HepG2 (cell line): Measurements from ENCODE around the gene NPIPB6. TPM values are rescaled to one million over a fixed set of nuclear protein-coding genes. Genes with fewer than 3 reads are reported as not detected.

ENCODE experiments used
- ATF7 ChIP-seq, 2 experiments: fragments of 450-650 bp in 1 of 2; sonication (generic) in 1 of 2; formaldehyde crosslinking in 1 of 2; IDR thresholded peaks; 2 replicates each; pipeline versions ENCODE4 v1.4.0 to v1.6.1; 2016 to 2020; ENCODE audit warnings: antibody characterized with exemption in 1 of 2, mild to moderate bottlenecking in 1 of 2, missing genetic modification reagents in 1 of 2
- HDAC2 ChIP-seq: sonication (generic); formaldehyde crosslinking; IDR thresholded peaks from 2 replicates; pipeline ENCODE4 v1.4.0; 2020; ENCODE audit warnings: missing genetic modification reagents
- MTA3 ChIP-seq: sonication (generic); formaldehyde crosslinking; IDR thresholded peaks from 2 replicates; pipeline ENCODE4 v1.4.0; 2020; ENCODE audit warnings: missing genetic modification reagents
- PHF20 ChIP-seq: sonication (generic); formaldehyde crosslinking; IDR thresholded peaks from 2 replicates; pipeline ENCODE4 v1.5.0; 2020; ENCODE audit warnings: mild to moderate bottlenecking, missing genetic modification reagents
- RBM39 ChIP-seq: fragments of 200-400 bp; formaldehyde crosslinking; IDR thresholded peaks from one replicate; pipeline ENCODE4 v1.6.1; 2018; ENCODE audit warnings: antibody characterized with exemption, mild to moderate bottlenecking, low read depth, low read length; ENCODE audit not compliant: poor library complexity, severe bottlenecking
- SIN3A ChIP-seq: IDR thresholded peaks from 2 replicates; pipeline ENCODE4 v1.6.1; 2011; ENCODE audit warnings: low read depth, mild to moderate bottlenecking, control low read depth, low read length, borderline replicate concordance
- STAT5B ChIP-seq: sonication (generic); formaldehyde crosslinking; IDR thresholded peaks from 2 replicates; pipeline ENCODE4 v1.4.0; 2020; ENCODE audit warnings: missing genetic modification reagents
- TEAD2 ChIP-seq: sonication (generic); formaldehyde crosslinking; IDR thresholded peaks from 2 replicates; pipeline ENCODE4 v1.9.0; 2021; ENCODE audit warnings: missing genetic modification reagents
- ZBTB25 ChIP-seq: IDR thresholded peaks from 2 replicates; pipeline ENCODE4 v1.6.1; 2018; ENCODE audit warnings: missing genetic modification reagents
- ZNF10 ChIP-seq: sonication (generic); formaldehyde crosslinking; IDR thresholded peaks from 2 replicates; pipeline ENCODE4 v1.4.0; 2020; ENCODE audit warnings: mild to moderate bottlenecking, low read depth, missing genetic modification reagents, borderline replicate concordance
- ZNF101 ChIP-seq: sonication (generic); formaldehyde crosslinking; IDR thresholded peaks from 2 replicates; pipeline ENCODE4 v1.4.0; 2020; ENCODE audit warnings: mild to moderate bottlenecking, low read depth, missing genetic modification reagents, borderline replicate concordance
- ZNF251 ChIP-seq: sonication (generic); formaldehyde crosslinking; IDR thresholded peaks from 2 replicates; pipeline ENCODE4 v1.9.0; 2021; ENCODE audit warnings: mild to moderate bottlenecking, missing genetic modification reagents
- ZNF263 ChIP-seq: sonication (generic); formaldehyde crosslinking; IDR thresholded peaks from 2 replicates; pipeline ENCODE4 v1.4.0; 2020; ENCODE audit warnings: missing genetic modification reagents
- ZNF264 ChIP-seq: sonication (generic); formaldehyde crosslinking; IDR thresholded peaks from 2 replicates; pipeline ENCODE4 v1.4.0; 2020; ENCODE audit warnings: missing genetic modification reagents
- ZNF362 ChIP-seq: sonication (generic); formaldehyde crosslinking; IDR thresholded peaks from 2 replicates; pipeline ENCODE4 v1.4.0; 2020; ENCODE audit warnings: missing genetic modification reagents, mild to moderate bottlenecking, borderline replicate concordance
- ZNF414 ChIP-seq: sonication (generic); formaldehyde crosslinking; IDR thresholded peaks from 2 replicates; pipeline ENCODE4 v1.5.0; 2020; ENCODE audit warnings: missing genetic modification reagents
- ZNF550 ChIP-seq: sonication (generic); formaldehyde crosslinking; IDR thresholded peaks from 2 replicates; pipeline ENCODE4 v1.4.0; 2020; ENCODE audit warnings: mild to moderate bottlenecking, missing genetic modification reagents, borderline replicate concordance
- ZNF564 ChIP-seq: sonication (generic); formaldehyde crosslinking; IDR thresholded peaks from 2 replicates; pipeline ENCODE4 v1.8.1; 2023; ENCODE audit warnings: mild to moderate bottlenecking, missing genetic modification reagents
- ZNF660 ChIP-seq: sonication (generic); formaldehyde crosslinking; IDR thresholded peaks from 2 replicates; pipeline ENCODE4 v1.5.1; 2020; ENCODE audit warnings: mild to moderate bottlenecking, low read depth, missing genetic modification reagents, borderline replicate concordance
- ZNF782 ChIP-seq: sonication (generic); formaldehyde crosslinking; IDR thresholded peaks from 2 replicates; pipeline ENCODE4 v1.4.0; 2020; ENCODE audit warnings: missing genetic modification reagents, mild to moderate bottlenecking, borderline replicate concordance
- polyA plus RNA-seq, 8 experiments: library from polyadenylated mRNA; depleted of rRNA in 3 of 8; stranded (reverse) in 7 of 8; unstranded in 1 of 8; fragments of >200 nt; fragmentation: Illumina TruSeq in 4 of 8; extraction: Trizol in 4 of 8; gene quantifications; 2 replicates each; pipeline versions ENCODE4 v1.2.1 to v1.2.3, GENCODE V29; 2011 to 2016; ENCODE audit warnings: low read depth in 4 of 8, missing spikeins in 1 of 8, mixed read lengths in 1 of 8; ENCODE audit not compliant: insufficient read depth in 1 of 8
- total RNA-seq, 5 experiments: library from RNA; depleted of rRNA; stranded (reverse); fragments of >200 nt; fragmentation: Illumina TruSeq; extraction: Trizol; gene quantifications; 2 replicates each; pipeline ENCODE4 v1.2.3, GENCODE V29; 2016; ENCODE audit warnings: low read depth in 1 of 5
- TF ChIP-seq, protein P1 (sequence below): fragments of 450-650 bp; IDR thresholded peaks from 2 replicates; pipeline ENCODE4 v1.6.1; 2017
- TF ChIP-seq, protein P2 (sequence below): IDR thresholded peaks from 2 replicates; pipeline ENCODE4 v1.6.1; 2016
- TF ChIP-seq, protein P3 (sequence below): sonication (generic); formaldehyde crosslinking; conservative IDR thresholded peaks from 2 replicates; pipeline ENCODE4 v1.4.0; 2020; ENCODE audit warnings: missing genetic modification reagents

NPIPB6 gene
- total and polyA plus RNA-seq, 2 of the 13 experiments (the other 11 are each of a cell fraction or from before 2014, with no cell fraction given), result 0.25 TPM; not detected in 1

- TF ChIP-seq ZBTB25 (CRISPR knock-in tag) (no peak), ZNF564 (CRISPR knock-in tag) (no peak), ZNF782 (no peak), ZNF251 (no peak), ZNF550 (CRISPR knock-in tag) (no peak), PHF20 (CRISPR knock-in tag) (no peak), ZNF263 (CRISPR knock-in tag) (0 out of 2 replicates have a peak, but pooled peaks have one; percentile 19), ZNF362 (no peak), MTA3 (CRISPR knock-in tag) (no peak), ZNF414 (CRISPR knock-in tag) (no peak), TEAD2 (no peak), RBM39 (no peak), HDAC2 (CRISPR knock-in tag) (peak; percentile 69; the same call in 1 of the 2 replicates), SIN3A (no peak), ZNF101 (CRISPR knock-in tag) (no peak), ZNF10 (CRISPR knock-in tag) (no peak), ZNF264 (CRISPR knock-in tag) (0 out of 2 replicates have a peak, but pooled peaks have one; percentile 16), STAT5B (CRISPR knock-in tag) (no peak), ATF7 (IDR thresholded peaks at IDR 0.05) (no peak), ATF7 (CRISPR knock-in tag; IDR thresholded peaks at IDR 0.05) (no peak), ZNF660 (CRISPR knock-in tag) (no peak)
- TF ChIP-seq, protein P1, sequence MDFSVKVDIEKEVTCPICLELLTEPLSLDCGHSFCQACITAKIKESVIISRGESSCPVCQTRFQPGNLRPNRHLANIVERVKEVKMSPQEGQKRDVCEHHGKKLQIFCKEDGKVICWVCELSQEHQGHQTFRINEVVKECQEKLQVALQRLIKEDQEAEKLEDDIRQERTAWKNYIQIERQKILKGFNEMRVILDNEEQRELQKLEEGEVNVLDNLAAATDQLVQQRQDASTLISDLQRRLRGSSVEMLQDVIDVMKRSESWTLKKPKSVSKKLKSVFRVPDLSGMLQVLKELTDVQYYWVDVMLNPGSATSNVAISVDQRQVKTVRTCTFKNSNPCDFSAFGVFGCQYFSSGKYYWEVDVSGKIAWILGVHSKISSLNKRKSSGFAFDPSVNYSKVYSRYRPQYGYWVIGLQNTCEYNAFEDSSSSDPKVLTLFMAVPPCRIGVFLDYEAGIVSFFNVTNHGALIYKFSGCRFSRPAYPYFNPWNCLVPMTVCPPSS, result no peak
- TF ChIP-seq, protein P2, sequence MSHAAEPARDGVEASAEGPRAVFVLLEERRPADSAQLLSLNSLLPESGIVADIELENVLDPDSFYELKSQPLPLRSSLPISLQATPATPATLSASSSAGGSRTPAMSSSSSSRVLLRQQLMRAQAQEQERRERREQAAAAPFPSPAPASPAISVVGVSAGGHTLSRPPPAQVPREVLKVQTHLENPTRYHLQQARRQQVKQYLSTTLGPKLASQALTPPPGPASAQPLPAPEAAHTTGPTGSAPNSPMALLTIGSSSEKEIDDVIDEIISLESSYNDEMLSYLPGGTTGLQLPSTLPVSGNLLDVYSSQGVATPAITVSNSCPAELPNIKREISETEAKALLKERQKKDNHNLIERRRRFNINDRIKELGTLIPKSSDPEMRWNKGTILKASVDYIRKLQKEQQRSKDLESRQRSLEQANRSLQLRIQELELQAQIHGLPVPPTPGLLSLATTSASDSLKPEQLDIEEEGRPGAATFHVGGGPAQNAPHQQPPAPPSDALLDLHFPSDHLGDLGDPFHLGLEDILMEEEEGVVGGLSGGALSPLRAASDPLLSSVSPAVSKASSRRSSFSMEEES (CRISPR knock-in tag), result no peak
- TF ChIP-seq, protein P3, sequence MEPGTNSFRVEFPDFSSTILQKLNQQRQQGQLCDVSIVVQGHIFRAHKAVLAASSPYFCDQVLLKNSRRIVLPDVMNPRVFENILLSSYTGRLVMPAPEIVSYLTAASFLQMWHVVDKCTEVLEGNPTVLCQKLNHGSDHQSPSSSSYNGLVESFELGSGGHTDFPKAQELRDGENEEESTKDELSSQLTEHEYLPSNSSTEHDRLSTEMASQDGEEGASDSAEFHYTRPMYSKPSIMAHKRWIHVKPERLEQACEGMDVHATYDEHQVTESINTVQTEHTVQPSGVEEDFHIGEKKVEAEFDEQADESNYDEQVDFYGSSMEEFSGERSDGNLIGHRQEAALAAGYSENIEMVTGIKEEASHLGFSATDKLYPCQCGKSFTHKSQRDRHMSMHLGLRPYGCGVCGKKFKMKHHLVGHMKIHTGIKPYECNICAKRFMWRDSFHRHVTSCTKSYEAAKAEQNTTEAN (CRISPR knock-in tag), result no peak
Observed at GRCh38 chr16:28324235-28324886, 38.9 kb downstream of the NPIPB6 start (continued).
